H1 (cell line): ENCODE data around the gene USP35.

ENCODE experiments used
- EP300 ChIP-seq, 2 experiments: IDR thresholded peaks; 1 replicate in 1 of 2; 2 replicates in 1 of 2; pipeline ENCODE4 v1.6.1; 2011 to 2012; ENCODE audit warnings: low read depth in 2 of 2, low read length in 2 of 2, mild to moderate bottlenecking in 2 of 2, borderline replicate concordance in 1 of 2, inconsistent platforms in 1 of 2, moderate library complexity in 1 of 2
- EZH2 ChIP-seq: fragments of 200-600 bp; sonication (generic); IDR thresholded peaks from 2 replicates; pipeline ENCODE4 v1.7.1; 2012; ENCODE audit warnings: low read depth, mild to moderate bottlenecking, moderate library complexity, low read length, inconsistent platforms; ENCODE audit not compliant: severe bottlenecking

DNA sequence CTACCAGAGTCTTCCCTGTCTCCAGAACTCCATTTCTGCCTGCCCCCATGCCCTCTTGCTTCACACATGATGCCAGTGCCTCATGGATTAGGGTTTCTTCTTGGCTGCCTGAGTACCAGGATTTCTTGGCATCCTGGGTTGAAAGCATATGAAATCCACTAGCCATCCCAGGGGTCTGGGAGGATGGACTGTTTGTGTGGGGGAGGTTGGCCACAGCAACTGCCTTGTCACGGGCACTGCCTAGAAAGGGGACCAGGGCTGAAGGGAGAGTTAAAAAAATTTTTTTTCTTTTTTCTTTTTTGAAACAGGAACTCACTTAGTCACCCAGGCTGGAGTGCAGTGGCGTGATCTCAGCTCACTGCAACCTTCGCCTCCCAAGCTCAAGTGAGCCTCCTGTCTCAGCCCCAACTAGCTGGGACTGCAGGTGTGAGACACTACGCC lies 4.2 kb downstream of the USP35 start:
- TF ChIP-seq EZH2 (no peak), EP300 (IDR thresholded peaks at IDR 0.05; ENCODE audit: borderline replicate concordance in 1 of 2, low read depth in 2 of 2, low read length in 2 of 2) (no peak)
